Suprapubic skin (tissue), 4 donors: ENCODE data around the gene DAPL1. TPM values are rescaled to one million over a fixed set of nuclear protein-coding genes. Genes with fewer than 3 reads are reported as not detected.

Experiments used
- DNase-seq, 2 donors: peaks; one replicate each; pipeline ENCODE4 v3.0.0-alpha.2; 2019; ENCODE audit warnings: low spot score in 2 of 2
- H3K27ac ChIP-seq: fragments of 200-600 bp; sonication (generic); one replicate; pipeline ENCODE4 v1.5.1; 2019
- H3K27me3 ChIP-seq: fragments of 200-600 bp; sonication (generic); one replicate; pipeline ENCODE4 v1.5.1; 2019
- H3K36me3 ChIP-seq: fragments of 200-600 bp; sonication (generic); one replicate; pipeline ENCODE4 v1.5.1; 2019
- H3K4me1 ChIP-seq: fragments of 200-600 bp; sonication (generic); one replicate; pipeline ENCODE4 v1.5.1; 2019
- H3K4me3 ChIP-seq: fragments of 200-600 bp; sonication (generic); one replicate; pipeline ENCODE4 v1.5.1; 2019; ENCODE audit warnings: mild to moderate bottlenecking
- H3K9me3 ChIP-seq: fragments of 200-600 bp; sonication (generic); one replicate; pipeline ENCODE4 v1.5.1; 2019
- EP300 ChIP-seq: sonication (generic); formaldehyde crosslinking; IDR thresholded peaks from one replicate; pipeline ENCODE4 v1.6.1; 2017; ENCODE audit warnings: antibody characterized with exemption
- POLR2A ChIP-seq, 2 donors: fragments of 450-650 bp; IDR thresholded peaks; one replicate each; pipeline ENCODE4 v1.6.1; 2017; ENCODE audit warnings: antibody characterized with exemption in 2 of 2, mild to moderate bottlenecking in 2 of 2, moderate library complexity in 2 of 2
- POLR2AphosphoS5 ChIP-seq, 3 donors: sonication (generic); formaldehyde crosslinking; IDR thresholded peaks; one replicate each; pipeline ENCODE4 v1.6.1; 2017; ENCODE audit warnings: antibody characterized with exemption in 3 of 3
- WGBS: methylation state at CpG from one replicate; pipeline ENCODE4 v1.1.5; 2018; 5-methylcytosine and 5-hydroxymethylcytosine counted together
- total RNA-seq, 4 donors: library from RNA; depleted of rRNA; stranded (reverse); fragments of >200 nt; gene quantifications; one replicate each; pipeline ENCODE4 v1.1.0, GENCODE V29; 2016
- TF ChIP-seq, protein P1 (sequence below), 2 donors: fragments of 200-600 bp in 1 of 2; fragments of 450-650 bp in 1 of 2; sonication (generic) in 1 of 2; IDR thresholded peaks; one replicate each; pipeline ENCODE4 v1.5.1; 2016 to 2019; ENCODE audit warnings: antibody characterized with exemption in 2 of 2, mild to moderate bottlenecking in 1 of 2, moderate library complexity in 1 of 2

Gene DAPL1
- total RNA-seq, 4 donors from 2014 or later, result 158 to 307 (median 277) TPM

DNA sequence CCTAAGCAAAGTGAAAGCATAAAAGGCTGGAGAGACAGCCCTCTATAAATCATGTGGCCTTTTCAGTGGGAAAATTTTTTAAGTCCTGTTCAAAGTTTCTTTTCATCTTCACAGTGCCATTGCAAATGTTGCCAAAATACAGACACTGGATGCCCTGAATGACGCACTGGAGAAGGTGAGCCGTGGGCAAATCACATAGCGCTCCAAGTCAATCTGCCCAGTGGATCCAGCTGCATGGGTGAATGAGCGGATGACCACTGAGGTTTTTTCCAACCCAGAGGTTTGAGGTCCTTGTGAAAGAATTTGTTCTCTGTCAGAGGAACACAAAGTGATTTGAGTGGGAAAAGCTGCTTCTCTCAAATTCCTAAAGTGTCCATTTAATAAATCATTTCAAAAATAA is 11.8 kb downstream of the DAPL1 start:
- Histone ChIP-seq H3K4me1 (peaks cover 28% of the 10 kb centered on the region), H3K27ac (no peak overlapping the region), H3K9me3 (no peaks in the 10 kb centered on the region), H3K27me3 (no peaks in the 10 kb centered on the region), H3K4me3 (no peak overlapping the region), H3K36me3 (no peaks in the 10 kb centered on the region)
- TF ChIP-seq POLR2A (IDR thresholded peaks at IDR 0.05), result no peak
- TF ChIP-seq POLR2AphosphoS5 (IDR thresholded peaks at IDR 0.05), result no peak
- TF ChIP-seq, protein P1, sequence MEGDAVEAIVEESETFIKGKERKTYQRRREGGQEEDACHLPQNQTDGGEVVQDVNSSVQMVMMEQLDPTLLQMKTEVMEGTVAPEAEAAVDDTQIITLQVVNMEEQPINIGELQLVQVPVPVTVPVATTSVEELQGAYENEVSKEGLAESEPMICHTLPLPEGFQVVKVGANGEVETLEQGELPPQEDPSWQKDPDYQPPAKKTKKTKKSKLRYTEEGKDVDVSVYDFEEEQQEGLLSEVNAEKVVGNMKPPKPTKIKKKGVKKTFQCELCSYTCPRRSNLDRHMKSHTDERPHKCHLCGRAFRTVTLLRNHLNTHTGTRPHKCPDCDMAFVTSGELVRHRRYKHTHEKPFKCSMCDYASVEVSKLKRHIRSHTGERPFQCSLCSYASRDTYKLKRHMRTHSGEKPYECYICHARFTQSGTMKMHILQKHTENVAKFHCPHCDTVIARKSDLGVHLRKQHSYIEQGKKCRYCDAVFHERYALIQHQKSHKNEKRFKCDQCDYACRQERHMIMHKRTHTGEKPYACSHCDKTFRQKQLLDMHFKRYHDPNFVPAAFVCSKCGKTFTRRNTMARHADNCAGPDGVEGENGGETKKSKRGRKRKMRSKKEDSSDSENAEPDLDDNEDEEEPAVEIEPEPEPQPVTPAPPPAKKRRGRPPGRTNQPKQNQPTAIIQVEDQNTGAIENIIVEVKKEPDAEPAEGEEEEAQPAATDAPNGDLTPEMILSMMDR (IDR thresholded peaks at IDR 0.05), result no peak
- TF ChIP-seq EP300, result no peak
- 85% methylated on average over 4 of the region's 4 CpGs for WGBS
- DNase-seq, result no peak

DNA sequence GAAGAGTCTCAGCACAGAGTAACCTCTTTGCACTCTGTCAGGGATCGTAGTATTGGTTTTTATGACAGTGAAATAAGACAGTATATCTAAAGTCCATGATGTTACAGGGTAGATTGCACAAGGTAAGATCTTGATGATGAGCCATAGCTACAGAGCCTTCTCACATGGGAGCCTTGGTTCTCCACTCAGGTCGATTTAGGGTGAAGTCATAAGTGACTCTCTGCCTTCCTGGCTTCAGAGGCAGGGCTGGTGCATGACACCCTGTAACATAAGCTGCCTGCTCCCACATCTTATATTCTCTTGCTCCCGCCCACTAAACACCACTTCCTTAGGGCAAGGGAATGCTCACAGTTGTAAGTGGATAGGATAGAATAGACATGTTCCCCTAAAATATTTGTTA is 13.3 kb downstream of the DAPL1 start:
- no peak for DNase-seq
- no peak for TF ChIP-seq POLR2A (IDR thresholded peaks at IDR 0.05)
- TF ChIP-seq, protein P1 (IDR thresholded peaks at IDR 0.05), result no peak
- TF ChIP-seq EP300, result no peak
- no peak for TF ChIP-seq POLR2AphosphoS5 (IDR thresholded peaks at IDR 0.05)
- no peaks in the 10 kb centered on the region for H3K27me3 ChIP-seq
- WGBS, result 94% methylated on average over 3 of the region's 3 CpGs
- H3K27ac ChIP-seq, result no peak overlapping the region
- H3K36me3 ChIP-seq, result no peaks in the 10 kb centered on the region
- H3K9me3 ChIP-seq, result no peaks in the 10 kb centered on the region
- H3K4me3 ChIP-seq, result no peak overlapping the region
- H3K4me1 ChIP-seq, result peaks cover 16% of the 10 kb centered on the region

DNA sequence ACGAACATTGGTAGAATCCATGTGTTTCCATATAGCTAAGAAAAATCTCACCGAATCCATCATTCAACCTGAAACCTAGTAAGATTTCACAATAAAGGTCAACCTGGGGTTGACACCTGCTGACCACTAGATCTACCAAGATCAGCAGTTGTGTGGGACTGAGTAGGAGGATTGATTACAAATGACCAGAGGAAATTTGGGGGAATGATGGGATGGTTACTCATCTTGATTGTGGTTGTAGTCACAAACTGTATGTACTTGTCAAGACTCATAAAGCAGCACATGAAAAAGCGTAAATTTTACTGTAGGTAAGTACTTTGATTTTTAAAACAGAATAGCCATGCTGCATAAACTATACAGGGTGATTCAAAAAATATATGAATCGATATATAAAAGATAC is 14.7 kb downstream of the DAPL1 start:
- no peak overlapping the region for H3K27ac ChIP-seq

DNA sequence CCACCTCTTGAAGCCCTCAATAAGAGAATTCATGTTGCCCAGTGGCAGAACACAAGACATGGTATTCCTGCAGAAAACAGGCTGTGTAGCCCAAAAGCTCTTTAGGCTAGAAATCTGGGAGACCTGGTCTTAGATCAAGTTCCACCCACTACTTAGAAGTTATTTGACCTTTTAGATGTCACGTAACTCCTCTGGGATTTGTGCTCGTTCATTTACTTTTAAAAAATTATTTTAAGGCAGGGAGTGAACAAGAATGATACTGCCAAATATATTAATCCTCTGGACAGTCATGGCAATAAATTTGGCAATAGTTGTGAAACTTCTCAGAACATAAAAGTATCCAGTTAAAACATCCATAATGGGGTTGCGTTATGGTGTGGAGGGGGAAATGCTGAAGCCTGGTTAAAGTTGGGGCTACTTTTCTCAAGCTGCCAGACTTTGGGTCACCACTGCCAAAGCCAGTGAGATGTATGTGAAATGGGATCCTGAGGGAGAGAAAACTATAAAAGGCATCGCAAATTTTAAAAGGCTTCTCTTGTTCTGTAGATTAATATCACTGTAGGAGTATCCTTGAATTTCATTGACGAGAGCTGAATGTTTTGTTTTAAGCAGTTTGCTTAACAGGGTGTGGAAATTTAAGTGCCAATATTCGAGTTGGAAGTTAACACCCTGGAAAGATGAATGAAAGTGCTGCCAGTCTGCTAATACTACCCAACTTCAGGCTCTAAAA is 15.8 kb downstream of the DAPL1 start:
- H3K4me1 ChIP-seq, result peaks cover 15% of the 10 kb centered on the region
- no peak overlapping the region for H3K27ac ChIP-seq

More for the DNA sequence above, 14.7 kb downstream of the DAPL1 start:
- Histone ChIP-seq H3K27me3 (no peaks in the 10 kb centered on the region), H3K4me3 (no peak overlapping the region), H3K36me3 (no peaks in the 10 kb centered on the region), H3K9me3 (no peaks in the 10 kb centered on the region), H3K4me1 (peaks cover 15% of the 10 kb centered on the region)
- TF ChIP-seq POLR2A (IDR thresholded peaks at IDR 0.05) (no peak), EP300 (no peak), POLR2AphosphoS5 (IDR thresholded peaks at IDR 0.05) (no peak)
- TF ChIP-seq, protein P1 (IDR thresholded peaks at IDR 0.05), result no peak
- 93% methylated on average over 3 of the region's 4 CpGs for WGBS
- DNase-seq, result no peak

DNA sequence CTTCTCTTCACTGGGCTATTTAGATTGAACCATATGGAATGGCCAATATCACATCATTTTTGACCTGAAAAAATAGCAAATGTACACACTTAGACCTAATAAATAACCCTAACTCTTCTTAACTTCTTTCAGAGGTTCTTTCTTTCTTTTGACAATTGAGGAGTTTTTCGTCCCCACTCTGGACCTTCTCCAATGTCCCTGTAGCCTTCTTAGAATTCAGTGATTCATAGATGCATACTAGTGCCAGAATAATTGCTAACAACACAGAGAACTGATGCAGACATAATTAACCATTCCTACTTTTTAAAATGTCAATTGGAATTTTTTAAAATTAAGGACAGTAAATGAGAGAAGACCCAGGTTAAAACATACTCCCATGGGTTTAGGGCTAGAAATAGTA is 20.0 kb downstream of the DAPL1 start:
- 43% methylated on average over 1 of the region's 1 CpG for WGBS

More for the DNA sequence above, 15.8 kb downstream of the DAPL1 start:
- H3K36me3 ChIP-seq, result no peaks in the 10 kb centered on the region
- TF ChIP-seq, protein P1 (IDR thresholded peaks at IDR 0.05), result no peak
- TF ChIP-seq EP300, result no peak
- no peak for TF ChIP-seq POLR2A (IDR thresholded peaks at IDR 0.05)
- TF ChIP-seq POLR2AphosphoS5 (IDR thresholded peaks at IDR 0.05), result no peak
- H3K9me3 ChIP-seq, result no peaks in the 10 kb centered on the region
- DNase-seq, result no peak
- no peaks in the 10 kb centered on the region for H3K27me3 ChIP-seq
- 32% methylated on average over 6 of the region's 6 CpGs for WGBS
- H3K4me3 ChIP-seq, result no peak overlapping the region

More for the DNA sequence above, 20.0 kb downstream of the DAPL1 start:
- no peaks in the 10 kb centered on the region for H3K36me3 ChIP-seq
- peaks cover 20% of the 10 kb centered on the region for H3K4me1 ChIP-seq
- no peak overlapping the region for H3K4me3 ChIP-seq
- no peaks in the 10 kb centered on the region for H3K9me3 ChIP-seq
- no peak overlapping the region for H3K27ac ChIP-seq
- TF ChIP-seq POLR2A (IDR thresholded peaks at IDR 0.05) (no peak), EP300 (no peak), POLR2AphosphoS5 (IDR thresholded peaks at IDR 0.05) (no peak)
- TF ChIP-seq, protein P1 (IDR thresholded peaks at IDR 0.05), result no peak
- H3K27me3 ChIP-seq, result no peaks in the 10 kb centered on the region
- DNase-seq, result no peak
